Hematopoietic multipotent progenitor cell treated with erythropoietin and hydrocortisone succinate and interleukin-3 and kit ligand, for 6 days (in vitro differentiated cells): ENCODE results near the gene PLS3.
"Not testable (repeated sequence)": the region's sequence is repeated elsewhere in the genome, so short reads cannot be mapped to it uniquely, and the experiment has no call there.

Experiments
- DNase-seq: peaks from one replicate; pipeline ENCODE4 v3.0.0-alpha.2; 2015

PLS3 gene, protein sequence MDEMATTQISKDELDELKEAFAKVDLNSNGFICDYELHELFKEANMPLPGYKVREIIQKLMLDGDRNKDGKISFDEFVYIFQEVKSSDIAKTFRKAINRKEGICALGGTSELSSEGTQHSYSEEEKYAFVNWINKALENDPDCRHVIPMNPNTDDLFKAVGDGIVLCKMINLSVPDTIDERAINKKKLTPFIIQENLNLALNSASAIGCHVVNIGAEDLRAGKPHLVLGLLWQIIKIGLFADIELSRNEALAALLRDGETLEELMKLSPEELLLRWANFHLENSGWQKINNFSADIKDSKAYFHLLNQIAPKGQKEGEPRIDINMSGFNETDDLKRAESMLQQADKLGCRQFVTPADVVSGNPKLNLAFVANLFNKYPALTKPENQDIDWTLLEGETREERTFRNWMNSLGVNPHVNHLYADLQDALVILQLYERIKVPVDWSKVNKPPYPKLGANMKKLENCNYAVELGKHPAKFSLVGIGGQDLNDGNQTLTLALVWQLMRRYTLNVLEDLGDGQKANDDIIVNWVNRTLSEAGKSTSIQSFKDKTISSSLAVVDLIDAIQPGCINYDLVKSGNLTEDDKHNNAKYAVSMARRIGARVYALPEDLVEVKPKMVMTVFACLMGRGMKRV

DNA sequence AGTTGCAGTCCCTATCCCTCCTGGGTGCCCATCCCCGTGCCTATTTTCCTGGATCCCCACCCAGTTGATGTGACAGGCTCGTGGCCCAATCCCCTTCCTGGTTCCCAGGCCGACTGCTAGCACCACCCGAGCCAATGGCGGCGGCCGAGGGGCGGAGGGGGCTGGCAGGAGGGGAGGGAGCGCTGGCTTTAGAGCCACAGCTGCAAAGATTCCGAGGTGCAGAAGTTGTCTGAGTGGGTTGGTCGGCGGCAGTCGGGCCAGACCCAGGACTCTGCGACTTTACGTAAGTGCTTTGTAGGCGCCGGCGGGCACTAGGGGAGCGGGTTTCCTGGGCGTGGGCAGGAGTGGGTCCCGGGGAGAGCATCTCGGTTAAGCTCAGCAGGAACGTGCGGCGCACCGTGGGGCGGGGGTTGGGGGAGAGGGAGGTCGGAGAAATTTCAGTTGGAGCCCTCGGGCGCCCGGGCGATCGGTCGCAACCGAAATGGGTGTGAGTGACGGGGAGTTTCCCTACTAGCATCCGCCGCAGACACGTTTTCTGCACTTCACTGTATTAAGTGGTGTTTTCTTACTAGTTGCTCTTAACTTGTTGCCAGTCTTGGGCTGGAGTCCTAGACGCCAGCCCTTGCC, at the start of gene PLS3:
Gene PLS3 (plus strand): TSS at position 197 of the 627 bp plus-strand sequence. CDS start 49,077 bp downstream, outside the sequence.
- DNase-seq, result peak; percentile 23

DNA sequence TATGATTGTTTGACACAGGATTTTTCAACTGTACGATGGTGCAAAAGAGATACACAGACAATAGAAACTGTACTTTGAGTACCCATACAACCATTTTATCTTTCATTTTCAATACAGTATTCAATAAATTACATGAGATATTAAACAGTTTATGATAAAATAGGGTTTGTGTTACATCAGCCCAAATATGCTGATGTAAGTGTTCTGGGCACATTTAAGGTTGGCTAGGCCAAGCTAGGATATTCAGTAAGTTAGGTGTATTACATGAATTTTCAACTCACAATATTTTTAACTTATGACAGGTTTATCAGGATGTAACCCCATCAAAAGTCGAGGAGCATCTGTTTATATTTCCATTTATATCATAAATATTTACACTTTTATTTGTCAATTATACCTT, 42.9 kb upstream of the PLS3 start:
- no peak for DNase-seq

DNA sequence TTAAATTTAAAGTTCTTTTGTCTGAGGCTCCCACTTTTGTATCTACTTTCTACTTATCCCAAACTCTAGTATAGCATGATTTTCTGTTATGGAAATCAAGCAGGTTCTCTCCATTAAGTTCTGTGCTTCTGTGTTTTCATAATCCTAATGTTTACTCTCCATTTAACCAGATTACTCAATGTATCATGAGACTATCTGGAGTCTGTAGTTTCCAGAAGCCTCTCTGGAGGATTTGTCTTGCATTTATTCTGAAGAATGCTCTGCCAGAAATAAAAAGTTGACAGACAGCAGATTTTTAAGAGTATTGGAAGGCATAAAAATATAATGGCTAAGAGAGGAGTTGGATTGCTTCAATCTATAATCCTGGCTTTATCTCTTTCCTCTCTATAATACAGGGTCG, 39.2 kb upstream of the PLS3 start:
- DNase-seq, result no peak

DNA sequence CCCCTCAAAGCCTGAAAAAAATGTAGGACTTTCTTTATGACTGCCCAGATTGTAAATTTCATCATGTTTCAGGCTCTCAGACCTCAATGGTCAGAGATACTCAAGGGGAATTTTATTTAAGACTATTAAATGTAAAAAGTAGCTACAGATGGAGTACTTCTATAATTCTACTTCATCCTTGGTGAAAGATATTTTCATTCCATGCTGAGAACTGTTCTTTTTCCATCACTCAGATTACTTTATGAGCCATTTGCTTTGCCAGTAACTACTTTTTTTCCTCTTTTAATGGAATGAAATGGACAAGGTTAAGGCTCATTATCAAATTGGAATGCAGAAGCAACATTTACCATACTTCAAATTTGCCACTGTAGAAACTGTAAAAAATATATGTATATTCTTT, 38.0 kb upstream of the PLS3 start:
- DNase-seq, result no peak

DNA sequence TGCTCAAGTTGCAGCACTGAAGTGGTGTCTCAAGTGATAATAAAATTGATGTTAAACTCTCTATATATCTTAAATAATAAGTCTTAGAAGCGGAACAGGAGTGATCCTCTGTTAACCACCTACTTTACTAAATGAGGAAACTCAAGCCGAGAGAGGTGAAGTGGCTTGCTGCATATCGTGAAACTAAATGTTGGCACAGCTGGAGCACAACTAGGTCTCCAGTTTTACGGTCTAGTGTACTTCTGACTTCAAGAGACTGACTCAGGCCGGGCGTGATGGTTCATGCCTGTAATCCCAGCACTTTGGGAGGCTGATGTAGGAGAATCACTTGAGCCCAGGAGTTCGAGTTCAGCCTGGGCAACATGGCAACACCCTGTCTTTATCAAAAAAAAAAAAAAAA, 35.5 kb upstream of the PLS3 start:
- no peak for DNase-seq

DNA sequence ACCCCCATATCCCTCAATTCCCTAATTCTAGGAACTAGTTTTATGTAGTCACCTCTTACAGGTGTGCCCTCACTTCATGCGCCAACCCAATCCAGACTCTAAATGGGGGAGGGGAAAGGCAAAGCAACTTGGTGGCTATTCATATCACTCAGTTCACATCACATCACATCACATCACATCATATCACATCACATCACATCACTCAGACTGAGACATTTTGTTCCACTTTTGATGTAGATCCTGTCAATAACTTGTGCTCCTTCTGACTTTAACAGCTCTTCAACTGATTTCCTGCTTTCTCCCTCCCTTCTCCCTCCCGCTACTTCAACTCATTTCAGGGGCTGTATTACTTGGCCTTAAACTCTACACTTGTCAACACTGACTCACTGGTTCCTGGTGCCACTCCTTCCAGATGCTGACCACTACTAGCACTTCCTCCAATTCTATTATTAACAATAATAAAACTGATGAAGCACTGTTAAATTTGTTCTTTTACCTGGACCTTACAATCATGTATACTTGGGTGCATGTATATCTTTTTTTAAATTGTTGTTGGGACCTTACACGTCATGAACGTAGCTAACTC, 29.1 kb upstream of the PLS3 start:
- no peak for DNase-seq

DNA sequence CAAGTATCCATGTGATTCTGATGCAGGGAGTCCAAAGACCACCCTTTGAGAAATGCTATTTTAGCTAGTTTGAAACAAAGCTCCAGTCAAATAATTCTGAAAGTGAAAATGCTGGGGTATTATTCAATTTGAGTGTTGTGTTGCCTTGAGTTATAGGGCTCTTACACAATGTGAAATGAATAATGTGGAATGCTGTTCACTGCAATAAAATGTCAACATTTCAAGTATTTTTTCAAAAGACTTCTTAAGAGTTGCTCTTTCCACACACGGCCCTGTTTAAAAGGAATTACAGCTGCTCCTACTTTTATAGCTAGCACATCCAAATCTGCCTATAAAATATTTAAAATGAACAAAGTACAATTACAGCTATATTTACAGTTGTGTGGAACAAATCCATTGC, 27.5 kb upstream of the PLS3 start:
- DNase-seq, result no peak

DNA sequence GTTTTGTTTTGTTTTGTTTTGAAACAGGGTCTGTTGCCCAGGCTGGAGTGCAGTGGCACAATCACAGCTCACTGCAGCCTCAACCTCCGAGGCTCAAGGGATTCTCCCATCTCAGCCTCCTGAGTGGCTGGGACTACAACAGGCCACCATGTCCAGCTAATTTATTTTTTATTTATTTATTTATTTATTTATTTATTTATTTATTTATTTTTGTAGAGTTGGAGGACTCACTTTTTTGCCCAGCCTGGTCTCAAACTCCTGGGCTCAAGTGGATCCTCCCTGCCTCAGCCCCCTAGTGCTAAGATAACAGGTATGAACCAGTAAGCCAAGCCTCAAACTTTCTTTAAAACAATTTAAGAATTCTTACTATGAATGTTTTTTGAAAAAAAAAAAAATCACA, 26.6 kb upstream of the PLS3 start:
- no peak for DNase-seq

DNA sequence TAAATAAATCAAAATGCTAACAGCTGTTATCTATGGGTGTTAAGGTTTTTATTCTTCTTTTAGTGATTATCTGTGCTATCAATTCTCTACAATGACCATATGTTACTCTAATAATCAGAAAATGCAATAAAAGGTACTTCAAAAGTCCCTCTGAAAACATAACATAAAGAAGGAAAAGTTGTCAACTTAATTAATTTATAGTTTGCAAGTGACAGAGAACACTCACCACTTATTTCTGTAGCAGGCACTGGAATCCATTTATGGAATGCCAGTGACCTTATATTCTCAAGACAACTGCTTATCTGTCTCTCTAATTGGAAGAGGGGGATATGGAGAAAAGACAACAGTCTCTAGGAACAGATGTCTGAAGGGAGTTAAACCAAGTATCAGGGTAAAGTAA, 25.6 kb upstream of the PLS3 start:
- DNase-seq, result no peak

DNA sequence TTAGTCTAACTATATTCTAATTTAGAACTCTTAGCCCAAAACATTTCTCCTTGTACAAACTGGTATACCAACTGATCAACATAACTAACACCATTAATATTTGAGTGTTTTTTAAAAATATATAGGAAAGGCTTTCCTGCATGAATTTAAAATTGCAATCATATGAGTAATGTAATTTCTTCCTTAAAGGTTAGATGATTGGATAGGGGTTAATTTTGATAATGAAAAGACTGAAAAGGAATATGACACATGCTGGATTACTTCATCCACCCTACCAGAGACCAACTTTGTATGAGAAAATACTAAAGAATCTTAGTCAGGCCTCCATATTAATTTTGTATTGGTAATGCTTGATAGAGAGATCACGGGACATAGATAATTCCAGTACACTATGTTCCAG, 25.1 kb upstream of the PLS3 start:
- DNase-seq, result no peak

DNA sequence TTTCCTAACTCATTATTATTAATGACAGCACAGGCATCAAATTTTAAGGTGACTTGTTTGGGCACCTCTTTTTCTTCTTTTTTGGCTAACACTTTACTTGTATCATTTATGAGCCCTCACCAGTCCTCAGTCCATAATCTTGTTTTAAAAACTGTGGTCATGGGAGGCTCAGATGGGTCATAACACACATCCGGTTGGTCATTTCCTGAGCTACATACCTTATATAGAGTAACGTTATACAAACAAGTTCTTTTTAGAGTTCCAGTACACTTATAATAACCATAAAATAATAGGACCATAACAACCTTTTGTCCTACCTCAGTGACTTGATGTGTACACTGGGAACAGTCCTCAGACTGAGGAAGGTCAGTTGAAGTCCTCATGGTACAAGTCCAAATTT, 21.1 kb upstream of the PLS3 start:
- DNase-seq, result no peak

DNA sequence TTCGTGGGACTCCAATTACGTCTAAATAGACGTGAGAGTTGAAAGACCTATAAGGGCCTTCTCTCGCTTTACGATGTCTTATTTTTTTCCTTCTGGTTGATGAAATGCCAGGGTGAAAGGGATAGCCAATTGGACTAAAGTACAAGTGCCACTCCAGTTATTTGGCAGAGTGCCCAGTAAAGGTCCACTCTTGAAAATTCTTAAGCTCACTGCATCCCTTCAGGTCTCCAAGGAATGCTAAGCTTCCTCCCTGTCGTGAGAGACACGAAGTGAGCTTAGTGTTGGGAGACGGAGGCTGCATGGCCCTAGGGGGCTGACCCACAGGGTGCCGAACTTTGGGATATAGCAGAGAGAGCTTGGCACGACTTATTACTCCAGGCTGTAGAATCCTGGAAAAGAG, 19.9 kb upstream of the PLS3 start:
- DNase-seq, result not testable (repeated sequence)

DNA sequence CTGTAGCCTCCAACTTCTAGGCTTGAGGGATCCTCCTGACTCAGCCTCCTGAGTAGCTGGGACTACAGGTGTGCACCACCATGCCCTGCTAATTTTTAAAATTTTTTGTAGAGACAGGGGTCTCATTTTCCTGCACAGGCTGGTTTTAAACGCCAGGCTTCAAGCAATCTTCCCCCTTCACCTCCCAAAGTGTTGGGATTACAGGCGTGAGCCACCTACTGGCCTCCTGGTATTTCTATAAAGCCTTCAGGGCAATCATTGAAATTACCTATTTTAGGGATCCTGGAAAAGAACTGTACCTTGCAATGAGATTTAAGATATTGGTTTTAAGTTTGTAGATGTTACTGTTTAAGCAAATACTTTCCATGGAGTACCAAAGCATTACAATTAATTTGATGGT, 13.5 kb upstream of the PLS3 start:
- no peak for DNase-seq

DNA sequence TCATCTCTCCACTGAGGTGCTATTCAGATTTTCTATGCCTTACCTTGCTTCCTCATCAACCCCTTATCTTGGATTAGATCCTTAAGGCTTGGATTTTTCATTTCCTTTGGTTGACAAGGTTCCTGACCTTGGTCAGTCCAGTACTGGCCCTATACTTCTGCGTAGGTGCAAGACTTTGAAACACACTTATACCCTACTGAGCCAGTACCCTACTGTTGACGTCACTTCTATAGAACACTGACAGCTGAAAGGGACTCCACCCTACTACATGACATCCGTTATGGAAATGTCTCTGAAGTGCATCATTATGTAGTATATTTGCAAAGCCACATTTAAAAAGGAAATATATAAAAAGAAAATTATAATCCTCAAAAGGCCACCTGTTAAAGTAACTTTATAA, 12.0 kb upstream of the PLS3 start:
- DNase-seq, result no peak

DNA sequence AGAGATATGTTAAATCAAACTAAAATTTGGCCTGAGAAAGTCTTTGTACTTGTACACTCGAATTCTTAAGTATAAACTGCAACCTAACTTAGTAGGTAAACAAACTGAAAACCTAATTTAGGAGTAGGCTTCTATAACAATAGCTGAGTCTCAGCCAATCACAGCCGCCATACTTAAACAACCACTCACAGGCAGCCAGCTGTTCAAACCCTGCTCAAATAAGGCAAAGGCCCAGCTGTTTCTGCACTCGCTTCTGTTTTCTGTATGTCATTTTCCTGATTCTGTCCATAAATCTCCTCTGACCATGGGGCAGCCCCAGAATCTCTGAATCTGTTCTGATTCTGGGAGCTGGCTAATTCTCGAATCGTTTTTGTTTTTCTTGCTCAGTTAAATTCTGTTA, 7.8 kb upstream of the PLS3 start:
- no peak for DNase-seq

DNA sequence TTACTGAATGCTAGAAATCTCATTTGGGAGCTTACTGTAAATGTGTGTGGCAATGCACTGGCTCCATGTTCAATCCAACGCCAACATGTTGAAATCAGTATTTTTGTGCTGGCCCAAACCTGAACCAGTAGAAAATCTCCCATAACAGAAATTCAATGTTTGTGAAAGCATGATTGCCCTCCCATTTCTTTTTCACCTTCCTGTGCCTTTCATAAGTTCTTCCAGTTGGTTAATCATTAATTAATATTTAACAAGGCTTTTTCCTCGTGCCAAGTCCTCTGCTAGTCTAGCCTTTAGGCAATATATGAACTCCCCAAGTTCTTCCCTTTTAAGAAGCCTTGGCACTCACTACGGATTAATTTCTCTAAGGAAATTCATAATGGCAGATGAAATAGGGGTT, 1.3 kb upstream of the PLS3 start:
- no peak for DNase-seq

DNA sequence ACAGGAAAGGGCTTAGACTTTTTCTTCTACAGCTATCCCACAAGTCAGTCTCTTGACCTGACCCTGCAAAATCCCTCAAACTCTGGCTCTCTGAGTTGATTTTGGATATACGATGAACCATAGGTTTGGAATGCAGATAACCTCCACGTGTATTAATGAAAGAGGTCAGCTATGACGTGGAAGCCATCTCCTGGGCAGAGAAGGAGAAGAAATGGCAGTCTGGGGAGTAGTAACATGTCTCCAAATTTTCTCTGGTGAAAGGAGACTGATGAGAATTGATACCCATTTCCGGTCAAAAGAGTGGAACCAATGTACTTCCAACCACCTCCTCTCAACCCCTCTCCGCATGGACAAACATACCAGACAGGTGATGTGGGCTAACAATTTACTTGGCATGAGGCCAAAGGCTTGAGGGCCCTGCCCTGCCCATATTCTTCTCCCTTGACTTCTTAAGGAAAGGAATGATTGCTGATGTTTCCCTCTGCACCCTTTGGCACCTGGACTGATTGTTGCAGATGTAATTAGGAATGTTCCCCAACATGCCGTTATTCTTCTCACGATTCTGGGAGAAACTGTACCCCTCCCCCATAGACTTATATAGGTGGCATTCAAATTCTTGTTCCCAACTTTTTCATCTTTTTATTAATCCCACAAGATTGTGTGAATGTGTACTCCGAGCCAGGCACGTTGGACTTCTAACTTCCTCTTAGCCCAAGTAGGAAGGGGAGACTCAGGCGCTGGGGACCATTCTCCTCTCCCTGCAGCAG, 580 bp upstream of the PLS3 start:
- no peak for DNase-seq

DNA sequence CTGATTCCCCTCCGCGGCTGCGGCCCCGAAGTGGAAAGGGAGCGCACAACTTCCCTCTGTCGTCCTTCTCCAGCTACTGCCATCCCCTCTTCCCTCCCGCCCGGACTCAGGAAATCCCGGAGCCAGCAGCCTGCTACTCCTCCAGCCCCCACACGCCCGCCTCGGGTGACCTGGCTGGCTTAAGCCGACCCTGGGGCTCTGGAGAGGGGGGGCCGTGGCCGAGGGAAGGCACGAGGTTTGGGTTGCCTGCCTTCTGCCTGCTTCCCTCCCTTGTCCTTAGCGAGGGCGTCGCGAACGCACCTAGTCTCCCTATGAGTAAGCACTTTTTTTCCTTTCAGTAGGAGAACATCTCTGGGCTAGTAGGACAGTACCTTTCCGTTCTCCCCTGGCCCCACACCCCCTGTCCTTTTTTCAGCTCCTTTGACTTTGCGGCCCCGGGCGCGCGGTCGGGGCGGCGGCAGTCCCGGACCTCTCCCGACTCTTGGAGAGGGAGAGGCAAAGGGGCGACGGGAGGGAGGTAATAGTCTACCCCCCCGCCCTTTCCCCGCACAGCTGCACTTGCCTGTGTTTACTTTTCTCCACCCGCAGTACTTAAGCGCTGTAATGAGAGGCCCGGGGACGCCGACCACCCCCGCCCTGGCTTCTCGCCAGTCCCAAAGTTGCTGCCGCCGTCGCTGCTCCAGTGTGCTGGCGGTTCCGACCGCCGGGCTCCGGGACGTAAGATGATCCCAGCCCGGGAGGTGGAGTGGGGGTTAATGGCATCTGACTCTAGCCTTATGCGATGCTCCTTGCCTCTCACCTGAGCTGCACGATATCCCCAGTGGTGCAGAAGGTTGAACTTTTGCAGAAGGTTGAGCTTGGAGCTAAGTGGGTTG, 868 bp downstream of the PLS3 start:
- DNase-seq, result peak; percentile 4

DNA sequence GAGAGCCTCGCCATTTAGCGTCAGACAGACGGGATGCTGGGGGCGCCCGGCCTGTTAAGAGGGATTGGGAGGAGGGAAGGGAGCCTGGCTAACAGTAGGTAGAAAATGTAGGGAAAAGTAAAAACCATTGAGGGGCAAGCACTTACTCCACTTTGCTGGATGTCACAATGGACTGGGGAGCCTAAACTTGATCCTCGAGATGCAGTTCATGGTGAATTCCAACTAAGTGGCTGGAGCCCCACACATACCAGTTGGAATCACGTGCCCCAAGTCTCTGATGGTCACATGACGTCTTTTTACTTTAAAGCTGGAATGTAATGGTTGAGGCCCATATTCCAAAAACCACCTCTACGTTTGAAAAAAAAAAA, 1.5 kb downstream of the PLS3 start:
- no peak for DNase-seq

DNA sequence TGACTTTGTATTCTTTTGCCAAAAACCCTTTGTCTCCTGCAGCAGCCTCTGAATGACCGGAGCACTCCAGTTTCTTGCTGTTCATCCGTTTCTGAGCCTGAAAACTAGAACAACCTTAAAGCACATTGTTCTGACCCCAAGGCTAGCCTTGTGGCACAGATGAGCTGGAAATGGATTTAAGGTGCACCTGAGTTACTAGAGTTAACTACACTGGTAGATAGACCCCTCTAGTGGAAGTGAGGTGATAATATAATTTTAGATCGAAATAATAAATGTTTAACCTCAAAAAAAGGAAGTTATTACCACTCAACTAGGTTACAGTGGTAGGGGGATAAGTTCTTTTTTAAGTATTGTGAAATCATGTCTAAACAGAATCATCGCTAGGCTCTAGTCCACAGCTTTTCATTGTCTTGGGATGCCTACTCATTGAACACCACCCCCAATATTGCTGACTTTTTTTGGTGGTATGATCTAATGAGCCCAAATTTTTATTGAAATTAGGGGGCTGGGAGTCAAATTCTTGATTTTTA, 2.7 kb downstream of the PLS3 start:
- no peak for DNase-seq

DNA sequence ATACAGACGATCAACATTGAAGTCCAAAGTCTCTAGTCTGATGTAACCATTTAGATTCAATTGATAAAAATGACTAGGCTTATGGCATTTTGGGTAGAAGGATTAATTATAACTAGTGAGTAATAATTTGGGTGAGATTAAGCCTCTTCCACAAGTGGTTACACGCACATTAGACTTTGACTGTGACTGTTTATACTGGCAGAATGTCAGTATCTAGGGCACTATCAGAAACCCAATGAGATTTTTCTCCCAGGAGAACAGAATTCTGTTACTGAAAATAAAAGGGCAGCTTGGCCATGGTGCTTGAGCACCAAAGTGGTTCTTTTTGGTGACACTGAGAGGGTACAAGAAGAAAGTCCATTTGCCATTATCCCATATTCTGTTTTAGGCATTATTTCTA, 3.3 kb downstream of the PLS3 start:
- DNase-seq, result no peak

DNA sequence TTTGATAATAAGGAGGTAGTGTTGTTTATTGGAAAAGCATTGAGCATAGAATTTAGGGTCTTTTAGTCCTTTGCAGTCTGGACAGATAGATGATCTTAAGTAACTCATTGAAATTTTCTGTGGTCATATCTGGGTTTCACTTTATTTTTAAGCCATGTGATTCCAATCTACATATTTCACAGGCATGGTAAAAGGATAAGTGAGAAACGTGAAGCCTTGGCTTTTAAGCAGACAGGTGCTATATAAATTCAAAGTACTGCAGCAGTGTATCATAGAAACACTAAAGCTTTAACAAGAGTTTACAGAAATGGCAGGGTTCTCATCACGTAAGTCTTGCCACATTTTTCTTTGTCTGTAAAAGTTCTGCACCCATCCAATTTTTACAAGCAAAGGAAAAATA, 4.9 kb downstream of the PLS3 start:
- DNase-seq, result no peak
